Fibroblast of skin of right biceps (primary cell): ENCODE measurements around the gene TPSB2.

Experiments used
- DNase-seq: peaks from one replicate; pipeline ENCODE4 v3.0.0-alpha.2; 2013

The TPSB2 gene

DNA sequence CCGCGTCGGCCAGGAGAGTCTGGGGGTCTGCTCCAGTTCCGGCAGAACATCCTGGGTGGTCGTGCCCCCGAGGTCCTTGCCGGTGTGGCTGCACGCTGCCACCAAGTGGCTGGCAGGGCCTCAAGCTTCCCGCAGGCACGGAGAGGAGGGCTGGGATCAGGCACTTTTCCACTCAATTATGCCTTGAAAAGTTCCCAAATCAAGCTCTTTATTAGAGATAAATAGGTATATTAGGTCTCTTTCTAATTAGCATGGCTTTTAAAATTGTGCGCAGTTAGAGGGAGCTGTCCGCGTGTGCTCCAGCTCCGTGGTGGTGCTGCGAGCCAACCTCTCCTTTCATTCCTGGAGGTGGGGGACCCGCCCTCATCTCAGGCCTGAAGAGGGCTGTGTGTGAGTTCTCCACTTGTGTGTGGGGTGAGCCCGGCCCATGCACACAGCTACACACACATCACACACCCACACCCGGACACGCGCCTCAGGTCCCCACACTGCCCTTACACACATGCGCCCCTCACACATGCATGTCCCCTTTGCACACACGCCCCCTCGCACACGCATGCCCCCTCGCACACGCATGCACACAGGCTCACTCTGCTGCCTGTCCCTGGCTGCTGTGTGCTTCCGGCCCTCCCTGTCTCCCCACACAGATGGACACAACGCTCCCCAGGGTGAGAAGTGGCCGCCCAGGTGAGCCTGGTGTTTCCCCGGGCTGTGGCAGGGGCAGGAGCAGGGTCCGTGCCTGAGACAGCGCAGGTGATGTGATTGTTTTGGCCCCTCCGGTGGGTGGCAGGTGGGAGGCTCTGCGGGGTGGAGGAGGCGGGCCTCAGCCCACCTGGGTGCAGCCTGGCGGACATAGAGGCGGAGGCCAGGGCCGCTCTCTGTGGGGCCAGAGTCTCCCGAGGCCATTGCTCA is 48.3 kb downstream of the TPSB2 start:
- no peak for DNase-seq

DNA sequence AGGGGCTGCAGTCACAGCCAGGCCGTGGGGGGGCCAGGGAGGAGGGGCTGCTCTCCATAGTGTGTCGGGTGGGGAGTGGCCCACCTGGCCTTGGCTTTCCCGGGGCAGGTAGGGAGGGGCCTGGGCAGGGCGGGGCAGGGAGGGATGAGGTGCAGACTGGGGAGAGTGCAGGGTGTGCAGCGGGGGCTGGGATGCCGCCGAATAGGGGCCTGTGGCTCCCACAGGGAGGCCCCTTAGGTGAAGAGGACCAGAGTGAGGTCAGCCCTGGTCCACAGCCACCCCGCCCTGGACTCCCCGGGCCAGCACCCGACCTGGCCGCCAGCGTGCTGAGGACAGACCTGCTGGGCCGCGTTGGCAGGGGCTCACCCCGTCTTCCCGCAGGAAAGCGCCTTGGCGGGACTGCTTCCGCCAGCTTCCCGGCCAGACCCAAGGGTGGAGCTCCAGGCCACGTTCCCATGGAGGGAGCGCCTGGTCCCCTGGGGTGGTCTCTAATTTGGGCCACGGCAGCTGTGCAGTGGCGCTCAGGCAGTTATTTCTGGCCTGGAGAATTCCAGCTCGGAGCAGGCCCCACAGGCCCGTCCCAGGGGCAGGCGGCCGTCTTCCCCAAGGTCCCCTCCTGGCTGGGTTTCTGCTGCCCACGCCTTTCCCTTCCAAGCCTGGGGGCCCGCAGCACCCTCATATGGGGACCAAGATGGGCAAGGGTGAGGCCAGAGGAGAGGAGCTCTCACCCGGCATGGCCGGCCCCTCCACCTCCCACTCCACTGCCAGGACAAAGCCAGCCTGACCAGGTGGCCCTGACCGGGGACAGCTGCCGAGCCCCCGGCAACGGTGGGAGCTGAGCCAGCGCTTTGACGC is 49.2 kb downstream of the TPSB2 start:
- DNase-seq: no peak
